IMR-90 (cell line): Measurements from ENCODE around the gene BLTP3B. TPM values are rescaled to one million over a fixed set of nuclear protein-coding genes. Genes with fewer than 3 reads are reported as not detected.
A peak's percentile ranks its signal among the peaks of the same experiment; 100 is the strongest.

Source experiments
- ATAC-seq: fragments of 200-7000 bp; cut with Tn5 transposase; 2 replicates; pipeline ENCODE4 v1.9.1; 2020; ENCODE audit warnings: low read depth, mild to moderate bottlenecking, moderate library complexity
- BruUV-seq: library from RNA; stranded (reverse); fragments of 400-500 nt; replicated peaks from 2 replicates; lab custom pipeline; 2021; lab: Mats Ljungman, UMichigan
- CTCF ChIA-PET: fragments of 300-600 bp; formaldehyde crosslinking; extraction: SDS; loops from one replicate; lab custom pipeline; 2021; ENCODE audit warnings: antibody characterized with exemption; lab: Yijun Ruan, JAX
- POLR2A ChIA-PET: fragments of 300-600 bp; sonication (Branson Sonifier 250); formaldehyde crosslinking; loops from one replicate; lab custom pipeline; 2022; ENCODE audit warnings: antibody characterized with exemption; ENCODE audit not compliant: unreplicated experiment; lab: Charles Lee
- DNase-seq: peaks from one replicate; pipeline ENCODE4 v3.0.0; 2013
- H2AFZ ChIP-seq: replicated peaks from 2 replicates; pipeline ENCODE3; 2013; ENCODE audit warnings: low read length, mild to moderate bottlenecking; ENCODE audit not compliant: poor library complexity
- H2AK5ac ChIP-seq: 2 replicates; pipeline ENCODE4 v1.6.1; 2013; ENCODE audit warnings: low read depth, low read length, inconsistent platforms
- H2AK9ac ChIP-seq: replicated peaks from 2 replicates; pipeline ENCODE3; 2013; ENCODE audit warnings: mild to moderate bottlenecking, low read depth, low read length, moderate library complexity; ENCODE audit not compliant: poor library complexity
- H2BK120ac ChIP-seq: 2 replicates; pipeline ENCODE4 v1.6.1; 2013; ENCODE audit warnings: low read depth, low read length, inconsistent platforms
- H2BK15ac ChIP-seq: 3 replicates; pipeline ENCODE4 v1.6.1; 2013; ENCODE audit warnings: low read depth, low read length, inconsistent platforms
- H2BK20ac ChIP-seq: 2 replicates; pipeline ENCODE4 v1.6.1; 2013; ENCODE audit warnings: low read depth, mild to moderate bottlenecking, inconsistent platforms, low read length, moderate library complexity
- H2BK5ac ChIP-seq: 2 replicates; pipeline ENCODE4 v1.6.1; 2013; ENCODE audit warnings: mild to moderate bottlenecking, low read depth, low read length, inconsistent platforms; ENCODE audit not compliant: poor library complexity, severe bottlenecking
- H3K14ac ChIP-seq: replicated peaks from 2 replicates; pipeline ENCODE4 v1.6.1; 2013; ENCODE audit warnings: low read depth, low read length, inconsistent platforms
- H3K18ac ChIP-seq: 2 replicates; pipeline ENCODE4 v1.6.1; 2013; ENCODE audit warnings: low read depth, low read length, control low read depth
- H3K23ac ChIP-seq: 2 replicates; pipeline ENCODE4 v1.6.1; 2013; ENCODE audit warnings: low read depth, low read length, inconsistent platforms
- H3K27ac ChIP-seq: 2 replicates; pipeline ENCODE4 v1.5.1; 2013; ENCODE audit warnings: mild to moderate bottlenecking, control low read depth, low read length; ENCODE audit not compliant: insufficient read depth
- H3K27me3 ChIP-seq: 2 replicates; pipeline ENCODE4 v1.6.1; 2013; ENCODE audit warnings: low read length; ENCODE audit not compliant: control insufficient read depth, insufficient read depth
- H3K36me3 ChIP-seq: 2 replicates; pipeline ENCODE4 v1.6.1; 2013; ENCODE audit warnings: low read length, mixed read lengths; ENCODE audit not compliant: control insufficient read depth, insufficient read depth
- H3K4ac ChIP-seq: 2 replicates; pipeline ENCODE4 v1.6.1; 2013; ENCODE audit warnings: low read depth, low read length, inconsistent platforms
- H3K4me1 ChIP-seq: 2 replicates; pipeline ENCODE4 v1.6.1; 2013; ENCODE audit warnings: low read length, mixed read lengths; ENCODE audit not compliant: control insufficient read depth, insufficient read depth
- H3K4me2 ChIP-seq: 2 replicates; pipeline ENCODE4 v1.6.1; 2013; ENCODE audit warnings: low read depth, mild to moderate bottlenecking, control low read depth, low read length, moderate library complexity
- H3K4me3 ChIP-seq: 2 replicates; pipeline ENCODE4 v1.5.1; 2013; ENCODE audit warnings: low read depth, mild to moderate bottlenecking, control low read depth, low read length, moderate library complexity; ENCODE audit not compliant: insufficient read depth
- H3K56ac ChIP-seq: 2 replicates; pipeline ENCODE4 v1.6.1; 2013; ENCODE audit warnings: low read length, inconsistent platforms; ENCODE audit not compliant: insufficient read depth; ENCODE audit errors: extremely low read depth
- H3K79me1 ChIP-seq, 2 experiments: 2 replicates each; pipeline ENCODE4 v1.6.1; 2013; ENCODE audit warnings: low read length in 2 of 2, inconsistent platforms in 1 of 2, low read depth in 1 of 2
- H3K9ac ChIP-seq: 2 replicates; pipeline ENCODE4 v1.6.1; 2013; ENCODE audit warnings: low read depth, low read length, control low read depth
- H3K9me1 ChIP-seq: 2 replicates; pipeline ENCODE4 v1.6.1; 2013; ENCODE audit warnings: low read length, inconsistent platforms; ENCODE audit not compliant: insufficient read depth
- H3K9me3 ChIP-seq: 2 replicates; pipeline ENCODE4 v1.6.1; 2013; ENCODE audit warnings: low read length; ENCODE audit not compliant: control insufficient read depth, insufficient read depth
- H4K20me1 ChIP-seq: 2 replicates; pipeline ENCODE4 v1.6.1; 2013; ENCODE audit warnings: low read length, inconsistent platforms; ENCODE audit not compliant: insufficient read depth
- H4K5ac ChIP-seq: 2 replicates; pipeline ENCODE4 v1.6.1; 2013; ENCODE audit warnings: mild to moderate bottlenecking, low read depth, low read length, control low read depth
- H4K8ac ChIP-seq, 2 experiments: 2 replicates each; pipeline ENCODE4 v1.6.1; 2013; ENCODE audit warnings: low read depth in 2 of 2, low read length in 2 of 2, control low read depth in 1 of 2, inconsistent platforms in 1 of 2
- H4K91ac ChIP-seq: 2 replicates; pipeline ENCODE4 v1.6.1; 2013; ENCODE audit warnings: low read depth, low read length, inconsistent platforms; ENCODE audit not compliant: insufficient read depth
- BHLHE40 ChIP-seq: fragments of 150-350 bp; IDR thresholded peaks from 2 replicates; pipeline ENCODE4 v1.6.1; 2016; ENCODE audit warnings: mild to moderate bottlenecking, low read depth, low read length
- CEBPB ChIP-seq: IDR thresholded peaks from 2 replicates; pipeline ENCODE4 v1.6.1; 2012; ENCODE audit warnings: low read depth, low read length, improper control_type of control experiment
- CHD1 ChIP-seq: IDR thresholded peaks from 2 replicates; pipeline ENCODE4 v1.6.1; 2012; ENCODE audit warnings: low read depth, low read length, improper control_type of control experiment
- CTCF ChIP-seq: conservative IDR thresholded peaks from 2 replicates; pipeline ENCODE4 v1.5.1; 2012; ENCODE audit warnings: mild to moderate bottlenecking, low read depth, low read length, improper control_type of control experiment
- FOS ChIP-seq: fragments of 150-350 bp; IDR thresholded peaks from 2 replicates; pipeline ENCODE4 v1.6.1; 2016; ENCODE audit warnings: low read depth, low read length
- MAFK ChIP-seq: IDR thresholded peaks from 2 replicates; pipeline ENCODE4 v1.6.1; 2012; ENCODE audit warnings: low read depth, low read length, improper control_type of control experiment
- MAZ ChIP-seq: IDR thresholded peaks from 2 replicates; pipeline ENCODE4 v1.6.1; 2012; ENCODE audit warnings: low read depth, mild to moderate bottlenecking, low read length, improper control_type of control experiment, moderate library complexity, borderline replicate concordance
- MXI1 ChIP-seq: IDR thresholded peaks from 2 replicates; pipeline ENCODE4 v1.6.1; 2012; ENCODE audit warnings: low read depth, mild to moderate bottlenecking, low read length, moderate library complexity, borderline replicate concordance
- NFE2L2 ChIP-seq: fragments of 150-350 bp; IDR thresholded peaks from 2 replicates; pipeline ENCODE4 v1.6.1; 2016; ENCODE audit warnings: low read depth, mild to moderate bottlenecking, low read length
- POLR2A ChIP-seq: IDR thresholded peaks from 2 replicates; pipeline ENCODE4 v1.6.1; 2012; ENCODE audit warnings: mild to moderate bottlenecking, low read depth, low read length
- RAD21 ChIP-seq: IDR thresholded peaks from 2 replicates; pipeline ENCODE4 v1.6.1; 2012; ENCODE audit warnings: low read length, improper control_type of control experiment
- RCOR1 ChIP-seq: IDR thresholded peaks from 2 replicates; pipeline ENCODE4 v1.6.1; 2012; ENCODE audit warnings: mild to moderate bottlenecking, low read length, improper control_type of control experiment; ENCODE audit not compliant: insufficient replicate concordance
- RFX5 ChIP-seq: IDR thresholded peaks from 2 replicates; pipeline ENCODE4 v1.8.0; 2012; ENCODE audit warnings: low read depth, mild to moderate bottlenecking, low read length, moderate library complexity
- SMC3 ChIP-seq: fragments of 150-350 bp; IDR thresholded peaks from 2 replicates; pipeline ENCODE4 v1.6.1; 2016; ENCODE audit warnings: low read depth, mild to moderate bottlenecking, antibody characterized with exemption, low read length, moderate library complexity
- WGBS, 2 experiments: methylation state at CpG; one replicate each; pipeline versions ENCODE4 v1.1.5 to v1.1.7; 2013; ENCODE audit warnings: missing lambda C conversion rate in 2 of 2; ENCODE audit not compliant: insufficient read length in 1 of 2; ENCODE audit errors: extremely low coverage in 2 of 2; 5-methylcytosine and 5-hydroxymethylcytosine counted together
- dilution Hi-C: fragments of 300-500 bp; cut with HindIII; formaldehyde crosslinking; loops from one replicate; pipeline ENCODE4 v1.14.3; 2018; ENCODE audit warnings: low sequenced_read_pairs; ENCODE audit not compliant: unreplicated experiment
- in situ Hi-C: fragments of 300-500 bp; cut with MboI; formaldehyde crosslinking; loops from 3 replicates; pipeline ENCODE4 v1.14.3; 2019; ENCODE audit warnings: low sequenced_read_pairs, inconsistent platforms, mixed read lengths
- intact Hi-C: fragments of 100-400 bp; cut with micrococcal nuclease; formaldehyde crosslinking; loops from 2 replicates; pipeline ENCODE4 v1.10.0; 2022
- polyA plus RNA-seq, 3 experiments: library from polyadenylated mRNA; depleted of rRNA; stranded (reverse); fragments of >200 nt; gene quantifications; 2 replicates each; pipeline ENCODE4 v1.2.3, GENCODE V29; 2012; ENCODE audit warnings: low replicate concordance in 1 of 3
- total RNA-seq: library from RNA; depleted of rRNA; stranded (reverse); fragments of >200 nt; gene quantifications from 2 replicates; pipeline ENCODE4 v1.2.3, GENCODE V29; 2012
- TF ChIP-seq, protein P1 (sequence below): fragments of 150-350 bp; IDR thresholded peaks from 2 replicates; pipeline ENCODE4 v1.6.1; 2016; ENCODE audit warnings: low read depth, mild to moderate bottlenecking, low read length, moderate library complexity, borderline replicate concordance
- TF ChIP-seq, protein P2 (sequence below): fragments of 150-350 bp; IDR thresholded peaks from 2 replicates; pipeline ENCODE4 v1.6.1; 2017; ENCODE audit warnings: mild to moderate bottlenecking, antibody characterized with exemption, low read length, low read depth

The BLTP3B gene
- total and polyA plus RNA-seq, 2 of the 4 experiments (the other 2 are of a cell fraction) = 8.9 to 38.7 TPM

DNA sequence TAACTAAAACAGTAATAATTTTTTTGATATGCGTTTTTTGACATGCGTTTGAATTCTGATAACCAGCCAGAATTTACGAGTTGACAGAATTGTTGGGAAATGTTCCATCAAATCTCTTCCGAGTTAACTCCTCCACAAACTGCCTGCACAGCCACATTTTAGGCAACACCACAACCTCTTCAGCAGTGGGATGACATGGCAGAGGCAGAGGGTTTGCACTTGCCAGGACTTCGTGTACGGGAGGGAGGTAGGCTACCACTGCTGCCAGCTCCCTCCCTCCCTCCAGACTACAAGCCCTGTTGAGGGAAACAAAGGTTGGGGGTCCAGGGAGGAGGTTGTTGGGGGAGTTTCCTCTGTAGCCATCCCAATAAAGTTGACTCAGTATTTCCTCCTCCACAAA, 43.4 kb upstream of the BLTP3B start:
- Histone ChIP-seq H3K79me1 (no peaks in the 10 kb centered on the region), H4K8ac (no peak overlapping the region), H2BK15ac (no peak overlapping the region), H3K27ac (no peak overlapping the region), H3K23ac (no peak overlapping the region), H2BK20ac (no peak overlapping the region), H3K14ac (no peak overlapping the region), H3K4me3 (no peak overlapping the region), H3K4me1 (peaks cover 6% of the 10 kb centered on the region; the same call in 1 of the 2 replicates), H3K27me3 (no peaks in the 10 kb centered on the region), H2BK120ac (no peak overlapping the region), H3K9me3 (no peaks in the 10 kb centered on the region), H4K5ac (no peak overlapping the region), H2AFZ (peak overlapping the region; percentile 21), H3K4ac (no peak overlapping the region), H4K20me1 (no peaks in the 10 kb centered on the region), H3K56ac (no peak overlapping the region), H3K9ac (no peak overlapping the region), H3K36me3 (no peaks in the 10 kb centered on the region), H3K9me1 (no peaks in the 10 kb centered on the region; the same call in 1 of the 2 replicates), H2AK5ac (no peak overlapping the region), H3K18ac (no peak overlapping the region), H3K4me2 (no peak overlapping the region; the same call in 1 of the 2 replicates), H2BK5ac (no peak overlapping the region), H2AK9ac (no peak overlapping the region), H4K91ac (no peak overlapping the region)
- in situ Hi-C loops = no loop called here
- intact Hi-C loops = no loop called here
- no TSS peak for BruUV-seq
- dilution Hi-C loops = no loop called here
- DNase-seq = no peak
- CTCF ChIA-PET = interaction anchor here (0.8 to 1.6 kb wide), 3 partner anchors 12 to 369 kb away, joined by 3 to 4 read pairs (median 3); no protein-coding TSS in a partner anchor
- TF ChIP-seq RCOR1 (no peak), RAD21 (no peak), NFE2L2 (no peak), CEBPB (no peak), FOS (no peak), MAZ (no peak), BHLHE40 (no peak), POLR2A (no peak), CTCF (no peak), SMC3 (no peak), RFX5 (no peak), CHD1 (no peak), MAFK (no peak), MXI1 (no peak)
- TF ChIP-seq, protein P1, sequence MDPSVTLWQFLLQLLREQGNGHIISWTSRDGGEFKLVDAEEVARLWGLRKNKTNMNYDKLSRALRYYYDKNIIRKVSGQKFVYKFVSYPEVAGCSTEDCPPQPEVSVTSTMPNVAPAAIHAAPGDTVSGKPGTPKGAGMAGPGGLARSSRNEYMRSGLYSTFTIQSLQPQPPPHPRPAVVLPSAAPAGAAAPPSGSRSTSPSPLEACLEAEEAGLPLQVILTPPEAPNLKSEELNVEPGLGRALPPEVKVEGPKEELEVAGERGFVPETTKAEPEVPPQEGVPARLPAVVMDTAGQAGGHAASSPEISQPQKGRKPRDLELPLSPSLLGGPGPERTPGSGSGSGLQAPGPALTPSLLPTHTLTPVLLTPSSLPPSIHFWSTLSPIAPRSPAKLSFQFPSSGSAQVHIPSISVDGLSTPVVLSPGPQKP = no peak
- TF ChIP-seq, protein P2, sequence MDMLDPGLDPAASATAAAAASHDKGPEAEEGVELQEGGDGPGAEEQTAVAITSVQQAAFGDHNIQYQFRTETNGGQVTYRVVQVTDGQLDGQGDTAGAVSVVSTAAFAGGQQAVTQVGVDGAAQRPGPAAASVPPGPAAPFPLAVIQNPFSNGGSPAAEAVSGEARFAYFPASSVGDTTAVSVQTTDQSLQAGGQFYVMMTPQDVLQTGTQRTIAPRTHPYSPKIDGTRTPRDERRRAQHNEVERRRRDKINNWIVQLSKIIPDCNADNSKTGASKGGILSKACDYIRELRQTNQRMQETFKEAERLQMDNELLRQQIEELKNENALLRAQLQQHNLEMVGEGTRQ = no peak
- ATAC-seq = peak; percentile 47
- no CpG with 5 or more reads among the region's 6 CpGs for WGBS, 2 experiments
- POLR2A ChIA-PET = no interaction called here
